Stimulated activated CD4-positive, alpha-beta T cell treated with anti-CD3 and anti-CD28 coated beads, TNF-alpha, amount 100 ng/mL, for 1 hour (primary cell): ENCODE data around the gene CLNK.

ENCODE experiments used
- DNase-seq, 3 donors: peaks; one replicate each; pipeline ENCODE4 v3.0.0-alpha.2; 2020; ENCODE audit warnings: low read depth in 3 of 3, low spot score in 1 of 3

CLNK gene

GRCh38 chr4:10684631-10685030 is at the start of gene CLNK:
Gene CLNK (minus strand): TSS chr4:10684768. CDS start chr4:10667869, 16,899 bp downstream.
- no peak for DNase-seq

GRCh38 chr4:10733481-10734062 is 49.0 kb upstream of the CLNK start:
- DNase-seq = no peak

- DNase-seq = no peak
Observed at GRCh38 chr4:10732914-10733415, 48.4 kb upstream of the CLNK start.

GRCh38 chr4:10732235-10732913 is 47.8 kb upstream of the CLNK start:
- no peak for DNase-seq

- no peak for DNase-seq
Observed at GRCh38 chr4:10731690-10732089, 47.1 kb upstream of the CLNK start.

- DNase-seq = no peak
Observed at GRCh38 chr4:10731162-10731561, 46.6 kb upstream of the CLNK start.

GRCh38 chr4:10730590-10730989 is 46.0 kb upstream of the CLNK start:
- DNase-seq = no peak

- DNase-seq = no peak
Observed at GRCh38 chr4:10730019-10730418, 45.5 kb upstream of the CLNK start.

- DNase-seq = no peak
Observed at GRCh38 chr4:10729366-10729765, 44.8 kb upstream of the CLNK start.

GRCh38 chr4:10728016-10728415 is 43.4 kb upstream of the CLNK start:
- DNase-seq = no peak

- no peak for DNase-seq
Observed at GRCh38 chr4:10727140-10727880, 42.7 kb upstream of the CLNK start.

- DNase-seq = no peak
Observed at GRCh38 chr4:10722957-10723356, 38.4 kb upstream of the CLNK start.

- no peak for DNase-seq
Observed at GRCh38 chr4:10721616-10722015, 37.0 kb upstream of the CLNK start.

GRCh38 chr4:10716163-10716562 is 31.6 kb upstream of the CLNK start:
- no peak for DNase-seq

GRCh38 chr4:10715696-10716095 is 31.1 kb upstream of the CLNK start:
- no peak for DNase-seq

GRCh38 chr4:10715135-10715534 is 30.6 kb upstream of the CLNK start:
- DNase-seq = no peak

- DNase-seq = no peak
Observed at GRCh38 chr4:10713591-10713990, 29.0 kb upstream of the CLNK start.

- no peak for DNase-seq
Observed at GRCh38 chr4:10706236-10706635, 21.7 kb upstream of the CLNK start.

- no peak for DNase-seq
Observed at GRCh38 chr4:10704430-10704810, 19.9 kb upstream of the CLNK start.

- DNase-seq = no peak
Observed at GRCh38 chr4:10703766-10704429, 19.3 kb upstream of the CLNK start.

GRCh38 chr4:10703156-10703555 is 18.6 kb upstream of the CLNK start:
- no peak for DNase-seq
